Thyroid gland (tissue), 4 donors: ENCODE results near the gene F13A1. TPM values are rescaled to one million over a fixed set of nuclear protein-coding genes. Genes with fewer than 3 reads are reported as not detected.

Experiments used
- DNase-seq, 2 donors: peaks; one replicate each; pipeline ENCODE4 v3.0.0-alpha.2; 2019
- H3K27ac ChIP-seq, 3 donors: fragments of 200-600 bp; sonication (generic); 1 replicate in 2 of 3; 2 replicates in 1 of 3; pipeline ENCODE4 v1.5.1; 2016 to 2019; ENCODE audit warnings: mild to moderate bottlenecking in 1 of 3, moderate library complexity in 1 of 3
- H3K27me3 ChIP-seq: fragments of 200-600 bp; sonication (generic); one replicate; pipeline ENCODE4 v1.5.1; 2019
- H3K36me3 ChIP-seq, 2 donors: fragments of 200-600 bp; sonication (generic); one replicate each; pipeline ENCODE4 v1.5.1; 2016 to 2019
- H3K4me1 ChIP-seq, 2 donors: fragments of 200-600 bp; sonication (generic); one replicate each; pipeline ENCODE4 v1.5.1; 2017 to 2019
- H3K4me3 ChIP-seq, 3 donors: fragments of 200-600 bp; sonication (generic); replicated peaks in 1 of 3; 1 replicate in 2 of 3; 2 replicates in 1 of 3; pipeline ENCODE4 v1.5.1; 2016; ENCODE audit warnings: mild to moderate bottlenecking in 1 of 3
- H3K9me3 ChIP-seq: fragments of 200-600 bp; sonication (generic); one replicate; pipeline ENCODE4 v1.5.1; 2017
- POLR2A ChIP-seq, 2 donors: fragments of 450-650 bp; IDR thresholded peaks; one replicate each; pipeline ENCODE4 v1.6.1; 2017; ENCODE audit warnings: antibody characterized with exemption in 2 of 2, mild to moderate bottlenecking in 2 of 2, moderate library complexity in 1 of 2
- WGBS, 2 donors: methylation state at CpG; one replicate each; pipeline ENCODE4 v1.1.5; 2017; 5-methylcytosine and 5-hydroxymethylcytosine counted together
- intact Hi-C: fragments of 100-400 bp; cut with DNase I; formaldehyde crosslinking; loops from one replicate; pipeline ENCODE4 v1.15.1; 2023
- total RNA-seq, 4 donors: library from RNA; depleted of rRNA; stranded (reverse); fragments of >200 nt; gene quantifications; one replicate each; pipeline ENCODE4 v1.2.3, GENCODE V29; 2016
- TF ChIP-seq, protein P1 (sequence below), 6 experiments: fragments of 200-600 bp in 3 of 6; fragments of 450-650 bp in 3 of 6; sonication (generic) in 3 of 6; IDR thresholded peaks; one replicate each; pipeline ENCODE4 v1.5.1; 2016 to 2019; ENCODE audit warnings: antibody characterized with exemption in 6 of 6, mild to moderate bottlenecking in 2 of 6, inconsistent platforms in 1 of 6, moderate library complexity in 1 of 6

The F13A1 gene
- total RNA-seq, 4 donors from 2014 or later, result 23.7 to 139 (median 54.7) TPM

DNA sequence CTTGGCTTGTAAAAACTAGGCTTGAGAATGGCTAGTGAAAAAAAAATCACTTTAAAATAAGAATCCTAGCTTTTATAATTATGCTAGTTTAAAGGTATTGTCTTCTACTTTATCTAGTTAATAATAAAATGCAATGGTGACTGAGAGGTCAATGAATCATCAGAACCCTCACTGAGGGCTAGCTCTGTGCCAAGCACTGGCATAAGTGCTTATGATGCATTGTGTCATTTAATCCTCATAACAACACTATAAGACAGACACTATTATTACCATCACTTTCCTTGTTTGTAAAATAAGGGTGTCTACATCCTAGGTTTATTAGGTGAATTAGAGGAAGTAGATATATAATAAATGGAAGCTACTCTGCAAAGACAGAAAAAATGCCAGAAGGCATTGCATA, 144.3 kb downstream of the F13A1 start:
- Histone ChIP-seq H3K4me1 (no peaks in the 10 kb centered on the region), H3K27ac (no peak overlapping the region), H3K4me3 (no peak overlapping the region), H3K36me3 (no peaks in the 10 kb centered on the region), H3K9me3 (no peaks in the 10 kb centered on the region), H3K27me3 (no peaks in the 10 kb centered on the region)
- TF ChIP-seq, protein P1, sequence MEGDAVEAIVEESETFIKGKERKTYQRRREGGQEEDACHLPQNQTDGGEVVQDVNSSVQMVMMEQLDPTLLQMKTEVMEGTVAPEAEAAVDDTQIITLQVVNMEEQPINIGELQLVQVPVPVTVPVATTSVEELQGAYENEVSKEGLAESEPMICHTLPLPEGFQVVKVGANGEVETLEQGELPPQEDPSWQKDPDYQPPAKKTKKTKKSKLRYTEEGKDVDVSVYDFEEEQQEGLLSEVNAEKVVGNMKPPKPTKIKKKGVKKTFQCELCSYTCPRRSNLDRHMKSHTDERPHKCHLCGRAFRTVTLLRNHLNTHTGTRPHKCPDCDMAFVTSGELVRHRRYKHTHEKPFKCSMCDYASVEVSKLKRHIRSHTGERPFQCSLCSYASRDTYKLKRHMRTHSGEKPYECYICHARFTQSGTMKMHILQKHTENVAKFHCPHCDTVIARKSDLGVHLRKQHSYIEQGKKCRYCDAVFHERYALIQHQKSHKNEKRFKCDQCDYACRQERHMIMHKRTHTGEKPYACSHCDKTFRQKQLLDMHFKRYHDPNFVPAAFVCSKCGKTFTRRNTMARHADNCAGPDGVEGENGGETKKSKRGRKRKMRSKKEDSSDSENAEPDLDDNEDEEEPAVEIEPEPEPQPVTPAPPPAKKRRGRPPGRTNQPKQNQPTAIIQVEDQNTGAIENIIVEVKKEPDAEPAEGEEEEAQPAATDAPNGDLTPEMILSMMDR (IDR thresholded peaks at IDR 0.05), result no peak
- TF ChIP-seq POLR2A (IDR thresholded peaks at IDR 0.05), result no peak
- intact Hi-C loops, result no loop called here
- DNase-seq, result no peak

DNA sequence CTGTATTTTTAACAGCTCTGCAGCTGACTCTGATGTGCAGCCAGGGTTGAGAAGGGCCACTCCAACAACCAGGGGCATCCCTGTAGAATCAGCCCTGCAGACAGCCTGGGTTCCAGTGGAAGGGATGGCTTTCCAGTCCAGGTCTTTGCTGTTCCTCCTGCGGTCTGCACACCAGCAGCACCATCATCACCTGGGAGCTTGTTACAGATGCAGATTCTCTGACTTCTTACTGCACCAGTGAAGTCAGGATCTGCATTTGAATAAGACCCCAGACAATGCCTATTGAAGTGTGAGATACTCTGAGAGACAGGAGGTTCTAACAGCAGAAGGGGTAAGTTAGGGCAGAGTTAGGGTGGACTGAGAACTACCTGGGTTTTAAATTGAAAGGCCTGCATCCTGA, 151.3 kb downstream of the F13A1 start:
- H3K9me3 ChIP-seq, result no peaks in the 10 kb centered on the region
- TF ChIP-seq, protein P1 (IDR thresholded peaks at IDR 0.05), result no peak
- TF ChIP-seq POLR2A (IDR thresholded peaks at IDR 0.05), result no peak
- intact Hi-C loops, result no loop called here
- DNase-seq, result no peak
- H3K4me1 ChIP-seq, result no peaks in the 10 kb centered on the region
- WGBS, 2 donors, result 100% methylated on average over 1 of the region's 1 CpG
- no peak overlapping the region for H3K27ac ChIP-seq
- H3K36me3 ChIP-seq, result no peaks in the 10 kb centered on the region
- H3K27me3 ChIP-seq, result no peaks in the 10 kb centered on the region
- H3K4me3 ChIP-seq, result no peak overlapping the region

DNA sequence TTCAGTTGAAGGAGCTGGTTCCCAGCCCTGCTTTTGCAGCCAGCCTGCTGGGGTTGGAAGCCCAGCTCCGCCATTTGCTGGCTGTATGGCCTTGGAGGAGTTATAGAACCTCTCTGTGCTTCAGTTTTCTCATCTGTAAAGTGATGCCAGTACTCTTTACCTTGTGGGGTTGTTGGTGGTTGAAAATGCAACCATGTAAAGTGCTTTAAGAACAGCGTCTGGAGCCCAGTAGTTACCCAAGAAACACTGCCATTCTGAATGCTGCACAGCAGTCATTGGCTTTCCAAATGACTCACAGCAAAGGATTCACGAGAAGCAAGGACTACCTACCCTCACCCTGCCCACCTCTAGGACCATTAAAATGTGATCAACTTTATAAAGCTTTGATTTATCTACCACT, 154.4 kb downstream of the F13A1 start:
- WGBS, 2 donors, result 89 to 93% methylated on average over 2 to 3 of the region's 3 CpGs
- intact Hi-C loops, result no loop called here
- Histone ChIP-seq H3K9me3 (no peaks in the 10 kb centered on the region), H3K4me1 (no peaks in the 10 kb centered on the region), H3K27me3 (no peaks in the 10 kb centered on the region), H3K27ac (no peak overlapping the region), H3K4me3 (no peak overlapping the region), H3K36me3 (no peaks in the 10 kb centered on the region)
- no peak for TF ChIP-seq POLR2A (IDR thresholded peaks at IDR 0.05)
- TF ChIP-seq, protein P1 (IDR thresholded peaks at IDR 0.05), result no peak
- DNase-seq, result no peak

DNA sequence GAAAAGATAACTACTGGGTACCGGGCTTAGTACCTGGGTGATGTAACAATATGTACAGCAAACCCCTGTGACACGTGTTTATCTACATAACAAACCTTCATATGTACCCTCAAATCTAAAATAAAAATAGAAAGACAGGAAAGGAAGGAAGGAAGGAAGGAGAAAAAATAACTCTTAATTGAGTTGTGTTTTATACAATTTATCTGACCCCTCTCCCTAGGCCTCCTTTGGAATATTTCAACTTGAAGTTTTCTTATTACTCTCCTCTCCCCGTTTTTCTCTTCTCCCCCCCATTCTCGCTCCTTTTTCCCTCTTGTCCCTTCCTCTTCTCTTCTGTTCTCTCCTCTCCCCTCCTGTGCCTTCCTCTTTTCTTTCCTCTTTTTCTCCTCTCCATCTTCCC, 156.1 kb downstream of the F13A1 start:
- Histone ChIP-seq H3K4me3 (no peak overlapping the region), H3K36me3 (no peaks in the 10 kb centered on the region), H3K4me1 (no peaks in the 10 kb centered on the region), H3K9me3 (no peaks in the 10 kb centered on the region), H3K27ac (no peak overlapping the region), H3K27me3 (no peaks in the 10 kb centered on the region)
- intact Hi-C loops, result no loop called here
- no peak for DNase-seq
- WGBS, 2 donors, result 79% methylated on average over 4 of the region's 4 CpGs
- TF ChIP-seq, protein P1 (IDR thresholded peaks at IDR 0.05), result no peak
- no peak for TF ChIP-seq POLR2A (IDR thresholded peaks at IDR 0.05)

DNA sequence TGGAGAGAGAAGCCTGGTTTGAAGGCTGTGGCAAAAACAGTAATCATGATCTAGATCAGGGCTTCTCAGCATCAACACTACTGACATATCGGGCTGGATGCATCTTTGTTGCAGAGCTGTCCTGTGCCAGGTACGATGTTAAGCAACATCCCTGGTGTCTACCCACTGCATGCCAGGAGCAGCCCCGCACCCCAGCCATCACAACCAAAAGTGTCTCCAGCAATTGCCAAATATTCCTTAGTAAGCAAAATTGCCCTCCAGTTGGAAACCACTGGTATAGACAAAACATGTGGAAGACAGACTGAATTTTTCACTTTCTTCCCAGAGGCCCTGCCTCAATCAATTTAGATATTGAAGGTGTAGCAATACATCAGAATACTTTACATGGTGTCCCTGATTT, 166.1 kb downstream of the F13A1 start:
- WGBS, 2 donors, result 84 to 97% methylated on average over 3 of the region's 3 CpGs
- Histone ChIP-seq H3K4me3 (no peak overlapping the region), H3K36me3 (no peaks in the 10 kb centered on the region), H3K9me3 (no peaks in the 10 kb centered on the region), H3K27me3 (no peaks in the 10 kb centered on the region), H3K27ac (no peak overlapping the region), H3K4me1 (no peaks in the 10 kb centered on the region)
- no peak for TF ChIP-seq POLR2A (IDR thresholded peaks at IDR 0.05)
- TF ChIP-seq, protein P1 (IDR thresholded peaks at IDR 0.05), result no peak
- intact Hi-C loops, result no loop called here
- no peak for DNase-seq
